NOMO-1 (cell line): ENCODE results near the gene MPHOSPH6.
"Not testable (repeated sequence)": the region's sequence is repeated elsewhere in the genome, so short reads cannot be mapped to it uniquely, and the experiment has no call there.

Source experiments
- DNase-seq, 2 experiments: peaks; one replicate each; lab custom pipeline; 2025; ENCODE audit not compliant: unreplicated experiment in 2 of 2; lab: John Stamatoyannopoulos, UW

MPHOSPH6 gene

GRCh38 chr16:82176204-82176603 is 6.2 kb upstream of the MPHOSPH6 start:
- DNase-seq: no peak

DNA sequence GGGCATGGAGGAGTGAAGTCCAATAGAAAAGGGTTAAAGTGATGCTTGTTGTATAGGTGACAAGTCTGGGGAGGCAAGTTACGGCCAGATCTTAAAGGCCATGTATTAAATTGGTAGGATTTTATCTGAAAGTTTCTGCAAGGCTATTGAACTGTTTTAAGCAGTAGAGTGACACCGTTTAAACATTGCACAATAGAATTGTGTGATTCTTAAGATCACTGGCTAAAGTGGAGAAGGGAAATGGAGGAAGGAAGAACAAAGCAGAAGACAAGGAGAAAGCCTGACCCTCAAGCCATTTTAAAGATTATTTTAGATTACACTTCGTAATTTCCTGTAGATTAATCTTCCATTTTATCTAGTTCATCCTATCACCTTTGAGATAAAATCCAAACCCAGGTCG is 5.6 kb upstream of the MPHOSPH6 start:
- peak in 1 of 2 experiments; percentile 13 for DNase-seq

GRCh38 chr16:82167670-82168069 is 2.4 kb downstream of the MPHOSPH6 start:
- DNase-seq: no peak

DNA sequence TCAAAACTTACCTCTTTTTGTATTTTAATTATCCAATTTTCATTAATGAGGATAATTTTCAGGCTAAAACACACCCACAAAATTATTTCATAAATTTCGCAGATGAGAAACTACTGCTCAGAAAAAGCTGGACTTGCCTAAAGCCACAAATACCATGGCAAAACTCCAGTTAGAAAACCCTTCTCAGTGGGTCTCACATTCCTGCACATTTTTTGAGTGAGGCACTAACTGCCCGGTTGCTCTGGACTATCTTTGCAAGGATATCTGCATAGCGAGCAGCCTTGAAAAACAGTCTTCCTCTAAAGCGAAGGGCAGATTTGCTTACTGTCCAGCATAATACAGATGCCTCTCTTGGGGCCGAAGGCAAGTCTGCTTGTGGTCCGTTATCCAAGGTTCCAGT is 9.8 kb downstream of the MPHOSPH6 start:
- no peak for DNase-seq

GRCh38 chr16:82157836-82158235 is 12.2 kb downstream of the MPHOSPH6 start:
- no peak for DNase-seq

DNA sequence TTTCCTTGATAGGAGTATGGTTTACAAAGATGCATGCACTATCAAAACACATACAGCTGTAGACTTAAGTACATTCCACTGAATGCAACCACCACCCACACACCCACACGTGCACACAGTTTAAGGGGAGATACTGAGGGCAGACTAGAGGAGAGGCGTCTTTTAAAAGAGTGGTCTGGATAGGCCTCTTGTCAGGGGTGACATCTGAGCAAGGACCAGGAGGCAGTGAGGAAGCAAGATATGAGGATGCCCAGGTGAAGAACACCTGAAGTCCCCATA is 12.6 kb downstream of the MPHOSPH6 start:
- no peak for DNase-seq

DNA sequence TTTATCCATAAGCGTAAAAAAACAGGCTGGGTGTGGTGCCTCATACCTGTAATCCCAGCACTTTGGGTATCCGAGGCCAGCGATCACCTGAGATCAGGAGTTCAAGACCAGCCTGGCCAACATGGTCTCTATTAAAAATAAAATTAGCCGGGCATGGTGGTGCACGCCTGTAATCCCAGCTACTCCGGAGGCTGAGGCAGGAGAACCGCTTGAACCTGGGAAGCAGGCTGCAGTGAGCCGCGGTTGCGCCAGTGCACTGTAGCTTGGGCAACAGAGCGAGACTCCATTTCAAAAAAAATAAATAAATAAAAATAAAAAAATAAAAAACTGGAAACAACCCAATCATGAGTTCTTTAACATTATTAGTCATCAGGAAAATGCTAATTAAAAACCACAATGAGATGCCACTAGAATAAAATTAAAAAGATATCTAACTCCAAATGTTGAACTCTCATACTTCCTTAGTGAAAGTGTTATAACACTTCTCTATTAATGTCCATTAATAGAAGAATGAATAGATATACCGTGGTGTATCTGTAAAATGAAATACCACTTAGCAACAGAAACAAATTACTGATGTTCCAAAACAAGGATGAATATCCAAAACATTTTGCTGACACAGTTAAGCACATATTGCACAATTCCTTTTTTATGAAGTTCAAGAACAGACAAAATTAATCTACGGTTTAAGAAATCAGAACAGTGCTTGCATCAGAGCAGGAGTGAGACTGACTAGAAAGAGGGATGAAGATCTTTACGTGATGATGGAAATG is 13.1 kb downstream of the MPHOSPH6 start:
- no peak for DNase-seq

GRCh38 chr16:82152641-82153112 is 17.3 kb downstream of the MPHOSPH6 start:
- DNase-seq: peak in 1 of 2 experiments; percentile 19

GRCh38 chr16:82152196-82152595 is 17.8 kb downstream of the MPHOSPH6 start:
- DNase-seq: no peak

DNA sequence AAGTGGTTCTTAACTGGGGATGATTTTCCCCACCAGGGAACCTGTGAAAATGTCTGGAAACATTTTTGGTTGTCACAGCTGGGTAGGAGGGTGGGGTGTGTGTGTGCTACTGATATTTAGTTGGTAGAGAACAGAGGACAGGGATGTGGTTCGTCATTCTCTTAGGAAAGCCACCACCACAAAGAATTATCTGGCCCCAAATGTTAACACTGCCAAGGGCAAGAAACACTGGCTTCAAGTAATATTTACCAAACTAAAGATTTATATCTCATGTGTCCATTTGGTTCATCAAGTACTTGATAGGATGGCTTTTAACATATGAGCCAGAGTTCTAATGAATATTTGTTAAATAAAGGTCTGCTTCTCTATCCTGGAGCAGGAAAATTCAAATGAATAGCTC is 19.5 kb downstream of the MPHOSPH6 start:
- DNase-seq: no peak

GRCh38 chr16:82149536-82149935 is 20.5 kb downstream of the MPHOSPH6 start:
- DNase-seq: no peak

GRCh38 chr16:82147546-82147945 is 22.5 kb downstream of the MPHOSPH6 start:
- no peak for DNase-seq

- no peak for DNase-seq
These were observed 23.1 kb downstream of the MPHOSPH6 start for GRCh38 chr16:82146957-82147356.

DNA sequence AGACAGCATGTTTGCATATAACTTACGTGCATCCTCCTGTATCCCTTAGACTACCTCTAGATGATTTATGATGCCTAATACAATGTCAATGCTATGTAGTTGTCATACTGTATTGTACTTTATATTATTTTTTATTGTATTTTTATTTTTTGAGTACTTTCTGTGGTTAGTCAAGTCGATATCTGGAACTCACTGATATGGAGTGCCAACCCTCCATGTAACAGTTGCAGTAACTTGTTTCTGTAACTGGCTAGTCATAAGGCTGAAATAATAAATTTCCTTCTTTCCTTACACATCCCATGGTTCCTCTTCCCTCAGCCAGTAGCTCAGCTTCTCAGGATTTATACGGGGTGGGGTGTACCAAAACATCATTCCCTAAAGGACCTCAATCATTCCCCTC is 23.5 kb downstream of the MPHOSPH6 start:
- DNase-seq: no peak

DNA sequence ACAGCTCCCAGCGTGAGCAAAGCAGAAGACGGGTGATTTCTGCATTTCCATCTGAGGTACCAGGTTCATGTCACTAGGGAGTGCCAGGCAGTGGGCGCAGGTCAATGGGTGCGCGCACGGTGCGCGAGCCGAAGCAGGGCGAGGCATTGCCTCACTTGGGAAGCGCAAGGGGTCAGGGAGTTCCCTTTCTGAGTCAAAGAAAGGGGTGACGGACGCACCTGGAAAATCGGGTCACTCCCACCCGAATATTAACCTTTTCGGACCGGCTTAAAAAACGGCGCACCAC is 30.8 kb downstream of the MPHOSPH6 start:
- not testable (repeated sequence) for DNase-seq

DNA sequence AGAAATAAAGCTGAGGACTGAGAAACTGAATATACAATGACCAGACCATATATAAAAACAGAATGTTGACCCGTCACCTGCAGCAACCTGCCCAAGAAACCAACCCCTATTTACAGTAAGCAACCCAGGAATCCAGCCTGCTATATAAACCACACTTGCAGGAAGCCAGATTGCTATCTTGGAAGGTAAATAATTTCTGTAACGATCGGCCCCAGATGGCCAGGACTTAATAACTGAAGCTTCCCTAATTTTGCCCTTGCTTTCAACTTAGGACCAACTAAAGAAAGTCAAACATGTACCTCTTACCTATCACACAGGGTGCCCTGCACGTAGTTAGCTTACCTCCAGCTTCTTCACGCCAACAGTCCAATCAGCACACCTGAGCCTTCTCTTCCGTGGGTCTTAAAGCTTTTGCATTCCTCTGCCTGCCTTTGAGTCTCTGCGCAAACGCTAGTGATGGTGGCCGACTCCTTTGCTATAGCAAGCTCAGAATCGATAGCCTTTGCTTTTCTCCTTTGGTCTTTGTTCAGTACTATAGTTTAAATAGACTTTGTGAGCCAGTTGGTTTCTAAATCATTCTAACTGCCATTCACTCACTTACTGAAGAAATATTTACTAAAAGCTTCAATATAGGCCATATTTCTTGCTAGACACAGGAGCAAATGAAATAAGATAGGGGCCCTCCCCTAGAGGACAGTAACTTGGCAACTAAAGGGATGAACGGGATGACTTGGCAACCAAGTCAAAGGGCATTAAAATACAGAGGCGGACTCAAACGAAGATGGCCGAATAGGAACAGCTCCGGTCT is 31.3 kb downstream of the MPHOSPH6 start:
- DNase-seq: no peak

DNA sequence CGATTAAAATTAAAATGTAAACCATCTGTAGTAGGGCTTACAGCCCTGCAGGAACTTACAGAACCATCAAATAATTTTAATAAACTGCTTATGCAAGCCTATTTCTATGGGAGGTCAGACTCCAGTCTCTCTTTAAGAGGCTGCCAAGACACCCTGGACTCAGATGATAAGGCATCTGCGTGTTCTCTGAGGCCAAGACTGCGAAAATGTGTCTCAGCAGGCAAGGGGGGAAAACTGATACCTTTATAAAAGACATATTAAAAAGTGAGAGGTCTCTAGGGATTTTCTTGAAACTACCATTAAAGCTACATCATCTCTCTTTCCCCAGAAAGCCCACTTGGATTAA is 32.2 kb downstream of the MPHOSPH6 start:
- no peak for DNase-seq

DNA sequence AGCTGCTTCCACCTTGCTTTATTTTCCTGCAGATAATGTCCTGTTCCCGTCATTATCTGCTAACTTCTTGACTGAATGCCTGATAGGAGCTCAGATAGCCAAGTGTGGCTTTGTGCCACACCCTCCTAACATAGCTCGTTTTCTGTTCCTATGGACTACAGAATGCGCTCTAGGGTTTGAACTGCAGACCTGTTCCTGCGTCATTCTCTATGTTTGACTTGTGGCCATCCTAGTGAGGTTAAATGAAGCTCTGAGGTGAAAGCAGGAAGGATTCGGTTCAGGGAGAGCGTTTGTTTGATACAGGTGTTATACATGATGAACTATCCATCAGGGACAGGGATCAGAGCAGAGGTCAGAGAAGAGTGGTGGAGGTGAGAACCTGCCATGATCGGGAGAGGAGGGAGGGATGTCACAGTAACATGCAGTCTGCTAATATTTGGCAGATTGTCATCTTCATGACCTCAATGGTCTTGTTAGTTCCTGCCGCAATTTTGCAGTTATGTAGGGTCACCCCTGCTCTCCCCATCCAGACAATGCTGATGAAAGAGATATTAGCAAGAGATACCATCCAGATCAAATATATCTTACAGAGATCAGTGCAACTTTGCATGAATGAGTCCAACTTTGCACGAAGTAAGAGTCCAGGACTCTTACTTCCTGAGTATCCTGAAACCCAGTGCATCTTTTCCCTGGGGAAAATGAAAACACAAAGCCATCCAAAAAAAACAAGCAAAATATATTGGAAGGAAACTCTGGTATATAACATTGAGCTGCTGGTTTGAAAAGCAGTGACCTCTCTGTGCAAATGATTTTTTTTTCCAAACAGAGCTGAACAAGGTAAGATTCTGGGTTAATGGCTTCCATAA is 32.8 kb downstream of the MPHOSPH6 start:
- DNase-seq: no peak

GRCh38 chr16:82135844-82136243 is 34.2 kb downstream of the MPHOSPH6 start:
- no peak for DNase-seq

GRCh38 chr16:82134846-82135245 is 35.2 kb downstream of the MPHOSPH6 start:
- no peak for DNase-seq

GRCh38 chr16:82133798-82134197 is 36.2 kb downstream of the MPHOSPH6 start:
- DNase-seq: no peak

- DNase-seq: no peak
These were observed 40.1 kb downstream of the MPHOSPH6 start for GRCh38 chr16:82129881-82130280.
